ENCODE data around the gene CACNA1G.

The CACNA1G gene

DNA sequence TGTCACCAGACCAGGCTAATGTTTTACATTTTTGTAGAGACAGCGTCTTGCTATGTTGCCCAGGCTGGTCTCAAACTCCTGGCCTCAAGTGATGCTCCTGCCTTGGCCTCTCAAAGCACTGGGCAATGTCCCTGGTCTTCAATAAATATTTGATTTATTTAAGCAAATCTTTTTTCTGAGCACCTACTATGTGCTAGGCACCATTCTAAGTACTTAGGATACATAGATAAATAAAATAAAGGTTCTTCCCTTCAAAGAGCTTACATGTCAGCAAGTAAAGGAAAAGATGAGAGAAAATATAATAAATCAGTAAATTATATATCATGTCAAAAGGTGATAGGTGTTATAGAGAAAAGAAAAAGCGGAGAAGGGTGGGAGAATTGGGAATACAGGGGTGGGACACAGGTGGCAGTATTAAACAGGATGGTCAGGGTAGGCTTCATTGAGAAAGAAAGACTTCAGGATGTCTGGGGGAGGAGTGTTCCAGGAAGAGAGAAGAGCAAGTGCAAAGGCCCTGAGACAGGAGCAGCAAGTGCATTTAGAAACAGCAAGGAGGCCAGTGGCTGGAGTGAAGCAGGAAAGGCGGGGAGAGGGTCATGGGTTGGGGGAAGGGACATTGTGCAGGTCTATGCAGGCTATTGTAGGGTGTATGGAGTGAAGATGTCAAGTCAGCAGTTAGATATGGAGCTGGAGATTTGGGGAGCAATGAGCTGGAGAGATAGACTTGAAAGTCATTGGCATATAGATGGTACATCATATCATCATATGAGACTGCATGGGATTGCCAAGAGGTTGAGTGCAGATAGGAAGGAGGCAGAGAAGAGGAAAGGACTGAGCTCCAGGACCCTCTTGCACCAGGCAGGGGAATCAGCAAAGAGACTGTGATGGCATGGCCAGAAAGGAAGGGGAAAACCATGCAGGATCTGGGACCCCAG is 85.5 kb downstream of the CACNA1G start:
- no peak for DNase-seq
- no peaks in the 10 kb centered on the region for H3K27me3 ChIP-seq
- H3K4me3 ChIP-seq = no peak overlapping the region
- intact Hi-C loops (cut with DNase I; ENCODE audit: low total_unique reads) = no loop called here
- H3K9me3 ChIP-seq = no peaks in the 10 kb centered on the region
- H3K36me3 ChIP-seq = no peaks in the 10 kb centered on the region
- TF ChIP-seq CTCF (IDR thresholded peaks at IDR 0.05) = no peak
- no peak overlapping the region for H3K27ac ChIP-seq
- peaks cover 0 to 13% (median 9%) of the 10 kb centered on the region in 4 donors for H3K4me1 ChIP-seq

DNA sequence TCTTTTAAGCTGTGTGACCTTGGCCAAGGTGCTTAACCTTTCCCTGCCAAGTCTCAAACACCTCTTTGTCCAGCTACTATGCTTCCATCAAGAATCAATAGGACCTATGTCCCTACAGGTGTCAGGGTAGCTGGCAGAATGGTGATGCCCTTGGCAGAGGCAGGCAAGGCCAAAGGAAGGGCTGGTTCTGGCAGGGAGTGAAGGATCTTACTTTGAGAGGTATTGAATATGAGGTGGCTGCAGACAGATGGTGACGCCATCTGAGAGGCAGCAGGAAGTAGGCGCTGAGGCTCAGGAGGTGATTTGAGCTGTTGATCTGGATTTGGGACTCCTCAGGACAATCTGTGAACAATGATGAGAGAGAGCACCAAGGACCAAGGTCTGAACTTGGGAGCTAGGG is 86.7 kb downstream of the CACNA1G start:
- no peak overlapping the region for H3K27ac ChIP-seq
- peaks cover 0 to 1% (median 0%) of the 10 kb centered on the region in 4 donors for H3K4me1 ChIP-seq
- H3K36me3 ChIP-seq = no peaks in the 10 kb centered on the region
- TF ChIP-seq CTCF (IDR thresholded peaks at IDR 0.05) = no peak
- intact Hi-C loops (cut with DNase I; ENCODE audit: low total_unique reads) = no loop called here
- no peaks in the 10 kb centered on the region for H3K27me3 ChIP-seq
- no peaks in the 10 kb centered on the region for H3K9me3 ChIP-seq
- no peak overlapping the region for H3K4me3 ChIP-seq
- no peak for DNase-seq

GRCh38 chr17:50649042-50649908 is 88.8 kb downstream of the CACNA1G start:
- intact Hi-C loops (cut with DNase I; ENCODE audit: low total_unique reads) = no loop called here
- H3K4me1 ChIP-seq = no peaks in the 10 kb centered on the region
- no peak for TF ChIP-seq CTCF (IDR thresholded peaks at IDR 0.05)
- H3K27ac ChIP-seq = no peak overlapping the region
- DNase-seq = no peak
- H3K27me3 ChIP-seq = no peaks in the 10 kb centered on the region
- H3K4me3 ChIP-seq = no peak overlapping the region
- H3K9me3 ChIP-seq = no peaks in the 10 kb centered on the region
- no peaks in the 10 kb centered on the region for H3K36me3 ChIP-seq

DNA sequence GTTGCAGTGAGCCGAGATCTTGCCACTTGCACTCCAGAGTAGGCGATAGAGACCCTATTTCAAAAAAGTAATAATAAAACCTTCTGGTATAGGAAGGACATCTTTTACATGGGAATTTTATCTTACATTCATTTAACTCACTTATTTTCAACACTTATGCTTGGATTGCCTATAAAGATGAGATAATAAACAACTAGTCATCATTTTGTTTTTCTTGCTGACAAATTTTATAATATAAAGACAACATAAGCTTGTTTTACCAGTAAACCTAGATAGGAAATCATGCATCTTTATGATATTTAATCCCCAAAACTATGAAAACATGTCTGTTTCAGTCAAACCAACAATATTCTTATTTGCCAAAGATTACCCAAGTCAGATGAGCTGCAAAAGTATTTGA is 91.1 kb downstream of the CACNA1G start:
- no peak for DNase-seq
- TF ChIP-seq CTCF (IDR thresholded peaks at IDR 0.05) = no peak
- no peaks in the 10 kb centered on the region for H3K9me3 ChIP-seq
- H3K4me1 ChIP-seq = no peaks in the 10 kb centered on the region
- no peak overlapping the region for H3K27ac ChIP-seq
- no peaks in the 10 kb centered on the region for H3K36me3 ChIP-seq
- intact Hi-C loops (cut with DNase I; ENCODE audit: low total_unique reads) = no loop called here
- H3K4me3 ChIP-seq = no peak overlapping the region
- no peaks in the 10 kb centered on the region for H3K27me3 ChIP-seq

DNA sequence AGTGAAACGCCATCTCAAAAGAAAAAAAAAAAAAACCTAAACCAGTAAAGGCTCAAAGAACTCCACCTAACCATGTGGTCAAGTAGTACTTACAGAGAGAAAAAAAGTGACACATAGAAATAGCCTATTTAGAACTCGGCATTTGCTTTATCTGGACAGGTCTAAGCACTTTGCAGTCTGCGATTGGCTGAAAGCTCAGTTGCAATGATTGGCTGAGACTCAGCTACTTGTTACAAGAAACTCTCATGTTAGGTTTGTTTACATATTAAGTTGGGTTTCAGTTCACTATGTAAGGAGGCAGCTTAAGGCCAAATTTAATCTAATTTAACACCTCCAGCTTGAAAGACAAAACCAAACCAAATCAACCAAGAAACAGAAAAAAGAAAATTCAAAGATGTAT is 93.2 kb downstream of the CACNA1G start:
- no peak for DNase-seq
- Histone ChIP-seq H3K4me3 (no peak overlapping the region), H3K4me1 (peaks cover 0 to 6% (median 0%) of the 10 kb centered on the region in 4 donors), H3K36me3 (no peaks in the 10 kb centered on the region), H3K27me3 (no peaks in the 10 kb centered on the region), H3K27ac (no peak overlapping the region), H3K9me3 (no peaks in the 10 kb centered on the region)
- intact Hi-C loops (cut with DNase I; ENCODE audit: low total_unique reads) = no loop called here
- no peak for TF ChIP-seq CTCF (IDR thresholded peaks at IDR 0.05)

Data from tibial artery (tissue), 4 donors.